Fibroblast of skin of scalp (primary cell): Measurements from ENCODE around the gene PHLDB2.

Experiments
- DNase-seq: peaks from one replicate; pipeline ENCODE4 v3.0.0-alpha.2; 2013

PHLDB2 gene

DNA sequence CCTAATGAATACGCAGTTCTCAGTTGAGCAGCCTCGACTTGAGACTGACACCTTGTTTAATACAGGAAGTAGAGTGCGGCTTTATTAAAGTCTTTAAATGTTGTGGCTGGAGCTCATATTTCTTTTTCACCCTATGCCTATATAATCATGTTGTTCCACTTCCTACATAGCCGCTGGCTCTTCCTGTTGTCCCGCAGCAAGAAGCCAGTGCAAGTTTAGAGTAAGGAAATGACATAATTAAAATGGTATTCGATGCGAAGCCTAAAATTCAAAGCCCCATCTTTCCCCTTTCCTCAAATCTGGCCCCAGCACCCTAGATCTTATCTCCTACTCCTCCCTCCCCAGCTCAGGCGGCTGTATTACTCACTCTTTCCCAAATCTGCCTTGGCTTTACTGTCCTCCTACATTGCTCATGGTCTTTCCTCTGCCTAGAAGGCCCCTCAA, 7.5 kb upstream of the PHLDB2 start:
- peak; percentile 80 for DNase-seq

- no peak for DNase-seq
Observed at GRCh38 chr3:111852540-111852939, 6.5 kb upstream of the PHLDB2 start.

- DNase-seq, result no peak
Observed at GRCh38 chr3:111853068-111853467, 6.0 kb upstream of the PHLDB2 start.

DNA sequence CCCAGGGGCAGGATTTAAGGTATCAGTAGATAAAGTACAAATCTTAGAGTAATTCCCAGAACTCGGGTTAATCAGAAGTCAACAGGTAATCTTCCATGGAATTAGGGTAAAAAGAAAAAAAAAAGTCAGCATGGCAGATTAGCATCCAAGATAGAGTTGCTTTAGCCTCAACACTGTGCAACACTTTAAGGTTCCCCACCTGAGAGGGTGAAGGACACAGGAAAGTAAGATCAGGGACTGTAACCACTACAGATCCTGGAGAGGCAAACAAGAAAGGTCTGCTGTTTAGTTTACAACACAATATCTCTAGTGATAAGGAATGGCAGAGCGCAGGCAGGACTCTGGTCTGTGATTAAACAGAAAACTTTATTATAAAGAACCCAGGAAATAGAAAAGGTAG, 4.1 kb upstream of the PHLDB2 start:
- DNase-seq, result no peak

DNA sequence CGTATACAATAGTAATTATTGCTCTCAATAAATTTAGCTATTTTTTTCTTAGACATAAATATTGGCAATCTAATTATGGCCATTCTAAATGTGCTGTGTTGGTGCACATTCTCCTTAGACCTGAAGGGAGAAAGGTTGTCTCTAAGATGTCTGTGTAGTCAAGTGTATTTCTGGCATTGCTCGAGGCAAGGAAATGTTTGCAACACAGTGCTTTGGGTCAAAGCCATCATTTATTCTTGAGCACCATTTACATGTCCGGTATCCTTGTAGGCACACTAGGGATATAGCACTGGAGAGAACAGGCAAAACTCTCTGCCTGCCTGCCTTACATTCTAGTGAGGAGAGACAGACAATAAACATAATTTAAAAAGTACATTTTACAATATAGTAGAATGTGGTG, 2.6 kb upstream of the PHLDB2 start:
- DNase-seq, result no peak

- DNase-seq, result no peak
Observed at GRCh38 chr3:111857474-111857873, 1.6 kb upstream of the PHLDB2 start.

DNA sequence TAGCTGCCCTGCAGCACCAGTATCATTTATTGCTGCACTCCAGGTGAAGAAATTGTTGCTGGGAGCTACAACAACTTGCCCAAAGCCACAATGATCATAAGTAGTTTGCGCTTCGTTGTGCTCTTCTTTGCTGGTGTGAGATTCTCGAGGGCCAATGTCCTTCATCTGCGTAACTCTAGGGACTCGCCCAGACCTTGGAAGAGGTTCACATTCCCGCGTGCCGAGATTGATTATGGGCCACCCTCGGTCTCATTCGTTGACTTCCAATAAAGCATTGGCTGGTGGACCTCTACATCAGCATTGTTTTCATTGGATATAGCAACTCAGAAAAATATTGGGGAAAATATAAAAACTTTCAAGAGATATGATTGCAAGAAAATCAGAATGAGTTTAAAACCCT, 423 bp upstream of the PHLDB2 start:
- DNase-seq, result no peak

DNA sequence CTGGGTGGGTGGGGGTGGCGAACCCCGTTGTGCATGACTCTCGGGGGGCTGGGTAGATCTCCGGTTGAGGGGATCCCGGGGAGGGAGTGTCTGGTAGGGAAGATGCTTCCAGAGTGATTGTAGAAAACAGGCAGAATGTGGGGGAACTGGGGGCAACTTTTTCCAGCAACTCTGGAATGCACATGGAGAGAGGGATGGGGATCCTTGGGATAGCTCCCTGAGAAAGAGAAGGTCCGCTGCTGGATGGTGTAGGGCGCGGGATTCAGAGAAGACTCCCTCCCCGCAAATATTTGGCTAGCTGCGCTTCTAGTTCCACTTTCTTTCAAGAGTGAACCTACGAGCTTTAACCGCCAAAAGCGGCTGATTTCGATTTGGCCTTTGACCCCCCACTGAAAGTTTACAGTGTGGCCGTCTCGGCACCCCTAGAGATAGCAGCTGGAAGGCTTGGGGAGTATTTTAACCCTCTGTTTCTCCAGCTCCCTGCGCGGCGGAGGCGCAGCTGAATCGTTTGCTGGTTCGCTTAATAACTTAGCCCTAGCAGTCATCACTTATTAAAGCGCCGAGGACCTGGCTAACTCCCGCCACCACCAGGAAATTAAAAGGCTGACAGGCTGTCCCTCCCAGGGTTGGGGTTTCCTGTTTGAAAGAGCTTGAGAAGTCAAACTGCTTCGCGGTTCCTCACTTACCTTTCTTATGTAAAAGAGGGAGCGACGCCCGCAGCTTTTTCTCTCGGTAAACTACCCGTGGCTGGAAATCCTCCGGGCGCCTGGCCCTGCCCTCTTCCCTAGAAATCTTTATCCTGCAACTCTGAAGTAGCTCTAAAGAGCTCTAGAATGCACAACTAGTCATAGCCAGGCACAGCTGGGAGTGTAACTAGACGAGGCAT, 1.2 kb downstream of the PHLDB2 start:
- peak; percentile 93 for DNase-seq

DNA sequence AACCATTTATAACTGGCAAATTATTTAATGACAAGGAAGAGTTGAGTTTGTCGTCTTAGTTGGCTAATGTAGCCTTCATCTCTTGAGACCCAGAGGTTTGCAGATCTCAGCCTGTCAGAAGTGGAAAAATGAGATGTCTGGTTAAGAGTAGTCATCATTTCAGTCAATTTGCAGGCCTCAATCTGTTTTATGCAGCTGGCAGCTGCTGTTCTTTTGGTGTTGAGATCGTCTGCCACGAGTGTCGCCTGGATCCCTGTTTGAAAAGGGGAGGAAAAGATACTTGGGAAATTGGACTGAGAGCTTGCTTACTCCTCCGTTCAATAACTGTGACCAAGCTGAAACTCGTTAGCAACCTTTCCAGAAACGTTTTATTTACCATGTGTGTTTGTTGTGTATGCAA, 2.3 kb downstream of the PHLDB2 start:
- DNase-seq, result peak; percentile 41

DNA sequence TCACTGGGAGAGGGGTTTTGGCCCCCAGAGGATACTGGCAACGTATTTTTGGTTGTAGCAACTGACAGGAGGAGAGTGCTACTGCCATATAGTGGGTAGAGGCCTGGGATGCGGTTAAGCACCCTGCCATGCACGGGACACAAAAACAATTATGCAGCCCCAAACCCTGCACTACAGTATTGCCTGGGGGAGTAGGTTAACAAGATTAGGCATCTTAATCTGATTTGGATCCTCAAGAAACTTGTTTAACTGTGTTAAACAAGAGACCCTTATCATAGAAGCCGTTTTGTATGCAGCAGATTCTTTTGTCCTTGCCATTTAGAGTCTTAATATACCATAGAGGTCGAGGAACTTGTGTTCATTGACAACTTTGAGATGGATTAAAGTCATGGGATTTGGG, 3.4 kb downstream of the PHLDB2 start:
- DNase-seq, result no peak

DNA sequence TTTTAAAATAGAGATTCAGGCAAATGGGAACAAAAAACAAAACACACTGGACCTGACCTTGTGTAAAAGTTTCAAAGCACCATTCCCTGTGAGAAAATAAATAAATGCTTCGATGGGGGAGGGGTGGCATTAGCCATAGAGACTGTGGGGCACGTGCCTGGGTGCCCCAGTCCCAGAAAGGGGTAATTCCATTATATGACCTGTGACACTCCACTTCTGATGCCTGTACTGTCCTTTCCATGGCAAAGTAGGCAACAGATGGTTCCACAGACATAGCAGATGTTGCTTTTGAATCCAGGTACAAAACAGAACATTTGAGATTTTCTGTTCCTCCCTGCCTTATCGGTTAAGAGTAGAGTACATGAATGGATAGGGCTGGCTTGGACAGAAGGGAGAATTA, 3.9 kb downstream of the PHLDB2 start:
- no peak for DNase-seq

GRCh38 chr3:111863942-111864694, 5.1 kb downstream of the PHLDB2 start:
- no peak for DNase-seq

DNA sequence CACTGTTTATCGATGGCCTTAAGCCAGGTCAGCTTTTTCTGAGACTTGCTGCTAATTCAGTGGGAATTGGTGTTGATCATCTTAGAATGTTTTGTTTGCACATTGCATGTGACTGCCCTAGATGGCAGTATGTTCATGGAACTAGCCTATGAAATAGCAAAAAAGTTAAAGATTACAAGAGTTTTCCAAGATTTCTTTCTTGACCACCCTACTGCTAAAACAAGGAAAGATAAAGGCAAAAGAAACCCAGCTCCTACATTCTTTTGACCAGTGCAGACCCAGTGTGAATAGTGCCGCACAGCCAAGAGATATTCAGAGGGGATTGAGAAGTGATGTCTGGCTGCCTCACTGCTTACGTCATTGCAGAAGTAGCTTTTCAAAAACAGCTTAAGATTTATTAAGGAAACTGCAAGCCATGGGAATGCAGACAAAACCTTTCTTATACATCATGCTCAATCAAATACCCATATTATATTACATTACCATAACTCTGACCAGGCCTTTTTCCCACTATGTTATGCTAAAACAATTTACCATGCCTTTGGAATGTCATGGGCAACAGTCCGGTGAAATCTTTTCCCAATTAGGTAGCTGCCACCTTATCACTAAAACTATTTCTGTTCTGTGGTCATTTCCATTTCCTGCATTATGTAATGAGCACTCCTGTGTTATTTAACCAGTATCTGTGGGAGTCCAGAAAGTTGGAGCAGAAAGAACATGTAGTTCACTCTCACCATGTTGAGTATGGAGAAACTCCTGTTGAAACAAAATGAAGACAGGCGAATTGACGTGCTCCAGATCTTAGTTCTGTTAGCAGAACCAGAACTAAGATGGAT, 6.0 kb downstream of the PHLDB2 start:
- DNase-seq, result peak; percentile 93

GRCh38 chr3:111867889-111868426, 8.9 kb downstream of the PHLDB2 start:
- no peak for DNase-seq

DNA sequence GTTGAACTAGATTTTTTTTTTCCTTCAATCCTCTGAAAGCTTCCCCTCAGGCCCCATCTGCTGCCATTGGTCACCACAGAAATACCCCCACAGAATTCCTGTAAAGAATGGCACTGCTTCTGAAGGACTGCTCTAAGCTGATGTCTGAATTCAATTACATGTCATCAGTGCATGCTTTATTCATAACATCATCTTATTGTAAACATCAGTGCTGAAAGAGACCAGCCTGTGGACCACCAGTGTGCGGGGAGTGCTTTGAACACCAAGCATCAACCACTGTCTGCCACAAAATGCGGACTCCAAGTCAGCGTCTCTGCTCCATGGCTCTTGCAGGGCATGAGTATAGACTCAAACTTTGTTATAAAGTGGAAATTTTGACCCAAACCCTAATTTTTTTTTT, 11.6 kb downstream of the PHLDB2 start:
- DNase-seq, result peak; percentile 75

GRCh38 chr3:111871809-111872623, 13.0 kb downstream of the PHLDB2 start:
- no peak for DNase-seq

DNA sequence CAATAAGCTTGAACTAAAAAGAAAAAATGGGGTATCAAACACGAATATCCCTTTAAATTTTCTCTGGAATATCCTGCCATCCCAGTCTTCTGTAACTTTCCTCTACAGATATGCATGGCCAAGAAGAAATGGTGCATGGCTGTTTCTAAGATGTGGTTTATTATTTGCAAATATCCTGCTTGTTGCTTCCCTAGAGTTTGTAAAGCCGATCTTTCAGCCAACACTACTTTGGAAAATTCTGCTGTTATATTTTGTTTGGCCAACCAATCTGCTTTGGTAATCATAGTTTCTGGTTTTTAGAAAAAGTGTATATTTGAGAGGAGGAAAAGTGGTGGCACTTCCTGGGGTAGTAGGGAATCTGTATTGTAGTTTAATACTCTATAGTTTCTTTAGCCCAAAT, 13.9 kb downstream of the PHLDB2 start:
- no peak for DNase-seq

- peak; percentile 66 for DNase-seq
Observed at GRCh38 chr3:111874177-111874820, 15.2 kb downstream of the PHLDB2 start.

GRCh38 chr3:111881480-111881879, 22.4 kb downstream of the PHLDB2 start:
- no peak for DNase-seq

DNA sequence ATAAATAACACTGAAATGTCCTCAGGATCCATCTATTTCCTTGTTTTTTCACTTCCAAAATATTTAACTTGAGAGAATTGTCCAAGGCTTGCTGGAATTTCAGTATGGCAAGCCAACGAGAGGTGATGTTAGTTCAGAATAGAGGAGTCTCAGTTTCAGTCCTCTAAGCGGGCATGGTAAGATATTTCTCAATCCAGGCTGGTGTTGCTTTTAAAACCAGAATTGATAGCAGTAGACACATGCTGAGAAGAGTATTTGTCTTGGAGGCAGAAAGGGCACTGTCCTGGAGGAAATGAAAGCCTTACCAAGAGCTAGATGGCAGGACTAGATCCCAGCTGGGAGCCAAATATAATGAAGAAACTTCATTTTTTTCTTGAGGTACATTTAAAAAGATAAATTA, 23.1 kb downstream of the PHLDB2 start:
- no peak for DNase-seq

DNA sequence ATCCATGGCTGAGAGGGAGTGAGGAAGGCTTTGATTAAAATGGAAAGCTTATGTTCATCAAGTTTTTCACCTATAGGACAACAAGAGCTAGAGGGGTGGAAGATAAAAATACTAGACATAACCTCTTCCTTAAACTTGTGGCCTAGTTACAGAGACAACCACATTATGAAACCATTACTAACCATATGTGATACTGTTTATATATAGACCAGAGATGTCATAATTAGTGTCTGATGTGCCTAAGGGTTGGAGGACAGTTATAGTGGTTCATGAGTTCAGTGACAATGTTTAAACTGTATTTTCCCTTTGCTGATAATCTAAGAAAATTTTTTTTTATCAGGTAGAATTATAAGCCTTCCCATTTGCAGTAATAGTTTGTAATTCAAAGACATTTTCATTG, 23.7 kb downstream of the PHLDB2 start:
- no peak for DNase-seq
